GM18951 (cell line): ENCODE measurements around the gene WT1.

Source experiments
- POLR2A ChIP-seq: IDR thresholded peaks from 4 replicates; pipeline ENCODE4 v1.6.1; 2011; ENCODE audit warnings: mild to moderate bottlenecking; ENCODE audit not compliant: insufficient read length, insufficient read depth; ENCODE audit errors: extremely low read depth
- in situ Hi-C: fragments of 300-500 bp; cut with MboI; formaldehyde crosslinking; loops from one replicate; pipeline ENCODE4 v1.12.0; 2022; ENCODE audit warnings: low sequenced_read_pairs, mixed read lengths, inconsistent platforms; ENCODE audit not compliant: unreplicated experiment

The WT1 gene

DNA sequence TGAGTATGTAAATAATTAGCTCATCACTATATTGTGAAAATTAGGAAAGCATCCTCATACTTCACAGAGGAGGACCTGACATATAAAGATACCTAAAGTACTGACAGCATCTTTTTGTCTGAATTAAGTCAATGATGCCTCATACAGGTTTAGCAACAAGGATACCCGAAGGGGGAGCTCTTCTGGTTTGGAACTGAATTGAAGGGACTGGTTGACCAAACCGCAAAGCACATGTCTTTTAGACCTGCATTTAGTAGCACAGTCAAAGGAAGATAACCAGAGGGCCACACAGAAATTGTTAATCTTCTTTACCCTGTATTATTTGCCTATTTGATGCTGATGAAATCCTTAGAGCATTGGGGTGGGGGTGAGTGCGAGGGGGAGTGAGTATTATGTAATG lies 12.9 kb upstream of the WT1 start:
- no peak for TF ChIP-seq POLR2A
- in situ Hi-C loops, result no loop called here

DNA sequence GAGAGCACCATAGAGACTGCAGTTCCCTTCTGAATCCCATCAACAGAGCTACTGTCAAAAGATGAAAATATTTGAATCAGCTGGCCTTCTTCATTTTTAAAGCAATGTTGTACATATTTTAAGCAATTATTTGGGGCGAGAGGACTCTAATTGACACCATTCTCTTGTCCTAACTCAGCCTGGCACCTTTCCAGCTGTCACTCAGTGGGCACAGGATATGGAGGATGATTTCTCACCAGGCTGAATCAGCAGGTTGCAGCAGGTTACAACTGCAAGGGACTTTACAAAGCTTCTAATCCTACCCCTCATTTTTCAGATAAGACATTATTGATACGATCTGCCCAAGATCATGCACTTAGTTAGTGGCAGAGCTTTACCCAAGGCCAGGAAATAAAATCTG lies 11.9 kb upstream of the WT1 start:
- in situ Hi-C loops, result no loop called here
- TF ChIP-seq POLR2A, result no peak

DNA sequence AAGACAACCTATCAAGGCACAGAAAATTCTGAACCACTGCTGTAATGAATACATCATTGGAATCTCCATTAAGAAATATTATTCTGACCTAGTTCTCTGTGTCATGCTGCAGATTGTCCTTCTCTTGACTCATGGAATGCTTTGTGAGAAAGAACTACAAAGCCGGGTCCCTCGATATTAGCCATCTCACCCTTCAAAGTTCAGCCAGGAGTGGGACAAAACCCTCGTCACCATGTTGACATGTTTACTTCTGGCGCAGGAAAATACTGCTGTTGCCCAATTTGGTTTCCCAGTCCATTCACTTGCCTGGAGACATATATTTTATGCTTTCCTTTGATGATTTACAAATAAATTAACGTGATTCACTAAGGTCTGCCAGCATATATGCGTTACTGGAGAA lies 10.9 kb upstream of the WT1 start:
- in situ Hi-C loops, result no loop called here
- no peak for TF ChIP-seq POLR2A

DNA sequence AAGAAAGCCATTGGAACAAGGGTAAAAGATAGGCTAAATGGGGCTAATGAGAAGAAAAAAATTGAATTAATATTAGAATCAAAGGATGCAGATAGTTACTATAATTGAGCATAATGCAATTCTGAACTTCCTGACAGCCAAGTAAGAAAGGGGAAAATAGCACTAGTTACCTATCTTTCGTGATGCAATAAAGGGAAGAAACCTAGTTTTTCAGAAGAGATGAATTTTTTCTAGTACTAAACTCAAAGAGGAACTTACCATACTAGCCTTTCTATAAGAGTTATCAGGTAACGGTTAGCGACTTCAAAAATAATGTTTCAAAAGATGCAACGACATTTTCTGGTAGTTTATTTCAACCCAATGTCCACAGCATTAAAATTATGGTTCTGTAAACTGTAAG lies 8.8 kb upstream of the WT1 start:
- in situ Hi-C loops, result no loop called here
- TF ChIP-seq POLR2A, result no peak

DNA sequence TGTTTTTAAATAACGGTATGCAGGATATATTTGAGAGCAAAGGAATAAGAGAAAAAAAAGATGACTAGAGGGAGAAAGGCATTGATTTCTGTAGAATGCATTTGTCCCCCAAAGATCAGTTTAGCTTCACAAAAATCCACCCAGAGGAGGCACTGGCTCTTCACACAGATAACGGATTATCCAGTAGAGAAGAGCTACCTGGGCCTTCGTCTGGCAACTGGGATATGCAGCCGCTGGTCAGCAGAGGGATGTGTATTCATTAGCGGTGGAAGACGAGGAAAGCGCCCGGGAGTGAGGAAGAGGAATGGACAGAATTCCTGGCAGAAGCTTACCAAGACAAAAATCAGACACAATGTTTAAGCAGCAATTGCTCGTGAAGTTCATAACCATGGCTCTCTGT lies 5.6 kb upstream of the WT1 start:
- no peak for TF ChIP-seq POLR2A

DNA sequence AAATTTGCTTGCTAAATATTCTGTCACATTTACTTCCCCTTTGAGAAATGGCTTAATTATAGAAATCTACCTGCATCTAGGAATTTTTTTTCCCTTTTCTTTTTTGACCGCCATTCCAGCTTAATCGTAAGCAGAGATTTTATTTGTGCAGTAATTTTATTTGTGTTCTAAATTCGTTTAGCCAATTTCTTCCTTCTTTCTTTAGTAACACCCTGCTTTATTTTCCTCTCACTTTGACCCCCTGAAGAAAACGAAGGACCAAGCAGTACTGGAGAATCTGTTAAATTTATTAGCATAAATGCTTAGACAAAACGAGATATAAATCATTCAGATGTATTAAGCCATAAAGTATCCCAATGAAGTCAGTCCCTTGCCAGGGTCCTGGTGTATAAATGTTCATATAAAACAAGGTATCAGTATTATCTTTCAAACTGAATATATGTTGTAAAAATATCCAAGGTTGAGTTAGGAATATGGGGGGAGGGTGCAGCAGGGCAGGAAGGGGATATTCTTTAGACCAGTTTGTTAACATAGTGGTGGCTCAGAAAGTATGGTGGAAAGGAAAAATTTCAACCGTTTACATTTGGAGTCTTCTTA lies 5.1 kb upstream of the WT1 start:
- in situ Hi-C loops, result no loop called here
- TF ChIP-seq POLR2A, result no peak

More for the DNA sequence above, 5.6 kb upstream of the WT1 start:
- in situ Hi-C loops, result no loop called here

DNA sequence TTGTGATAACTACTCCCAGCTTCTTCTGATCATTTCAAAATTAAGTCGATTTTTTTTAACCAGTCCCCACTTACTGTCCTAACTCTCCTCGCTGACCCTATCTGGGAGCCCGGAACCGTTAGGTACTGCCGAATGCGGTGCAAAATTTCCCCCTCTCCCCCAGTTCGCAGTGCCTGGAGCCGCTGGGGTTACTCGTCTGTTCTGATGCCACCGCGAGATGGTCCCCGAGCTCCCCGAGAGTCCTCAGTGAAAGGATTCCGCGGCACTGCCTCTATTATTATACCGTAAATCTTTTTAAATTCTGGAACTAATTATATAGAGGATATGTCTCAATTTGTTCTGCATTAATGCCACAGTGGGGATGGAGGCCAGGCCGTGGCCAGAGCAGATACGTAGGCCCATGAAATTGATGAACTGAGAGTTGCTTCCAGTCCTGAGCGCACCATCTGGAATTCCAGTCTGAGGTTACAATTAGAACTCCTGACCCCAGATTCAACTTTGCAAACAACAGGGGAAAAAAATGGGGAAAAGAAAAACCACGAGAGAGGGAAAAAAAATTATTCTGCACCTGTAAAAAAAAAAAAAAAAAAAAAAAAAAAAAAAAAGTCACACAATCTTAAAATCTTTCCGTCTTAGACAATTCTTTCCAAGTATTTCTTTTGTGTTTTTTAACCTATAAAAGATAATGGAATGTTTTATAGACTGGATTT lies 4.3 kb upstream of the WT1 start:
- in situ Hi-C loops, result loop anchor here (10.0 kb wide), 1 partner anchor 635 kb away; no protein-coding TSS in a partner anchor
- TF ChIP-seq POLR2A, result no peak

DNA sequence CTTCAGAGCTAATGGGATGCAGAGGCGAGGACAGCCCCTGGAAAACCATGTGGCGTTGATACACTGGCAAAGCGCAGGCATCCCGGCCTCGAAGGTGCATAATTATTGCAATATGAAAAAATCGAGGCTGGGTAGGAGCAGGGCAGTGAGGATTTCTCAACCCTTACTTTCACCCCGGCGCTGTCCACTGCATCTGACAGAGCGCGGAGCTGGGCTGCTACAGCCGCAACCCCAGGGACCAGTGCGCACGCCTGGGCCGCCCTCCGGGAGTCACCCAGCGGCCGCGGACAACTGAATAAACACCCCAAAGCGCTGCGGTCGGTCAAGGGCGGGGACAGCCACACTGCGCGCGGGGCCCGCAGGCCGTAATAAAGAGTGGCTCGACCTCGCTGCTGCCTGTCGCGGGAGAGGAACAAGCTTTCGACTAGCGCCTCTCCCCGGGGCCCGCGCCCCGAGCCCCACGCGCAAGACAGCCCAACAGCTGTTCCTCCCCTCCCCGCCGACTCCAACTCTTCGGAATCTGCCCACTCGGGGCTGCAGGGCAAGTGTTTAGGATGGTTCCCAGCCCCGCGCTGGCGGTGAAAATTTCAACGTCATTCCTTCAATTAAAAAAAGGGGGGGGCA lies 3.6 kb upstream of the WT1 start:
- no peak for TF ChIP-seq POLR2A
- in situ Hi-C loops, result loop anchor here (10.0 kb wide), 1 partner anchor 634 kb away; no protein-coding TSS in a partner anchor

DNA sequence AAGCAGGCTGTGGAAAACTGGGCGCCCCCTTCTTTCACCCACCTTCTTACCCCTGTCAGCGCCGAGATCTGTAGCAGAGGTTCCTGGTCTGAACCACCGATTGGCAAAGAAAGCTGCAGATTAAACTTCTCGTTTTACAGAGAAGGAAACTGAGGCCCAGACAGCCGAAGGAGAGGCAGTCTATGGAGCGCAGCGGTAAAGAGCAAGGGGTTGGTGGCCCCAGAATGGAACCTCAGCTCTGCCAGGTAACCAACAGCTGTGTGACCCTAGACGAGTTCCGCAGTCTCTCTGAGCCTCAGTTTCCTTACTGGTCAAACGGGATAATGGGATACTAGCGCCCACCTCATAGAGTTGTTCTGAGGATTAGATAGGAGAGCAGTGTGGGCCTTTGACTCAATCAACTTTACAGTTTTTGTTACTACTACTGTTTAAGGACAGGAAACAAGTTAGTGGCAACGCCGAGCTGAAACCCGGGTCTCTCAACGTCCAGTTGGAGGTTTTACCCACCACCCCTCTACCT lies 3.1 kb upstream of the WT1 start:
- no peak for TF ChIP-seq POLR2A
- in situ Hi-C loops, result loop anchor here (10.0 kb wide), 1 partner anchor 634 kb away; no protein-coding TSS in a partner anchor

DNA sequence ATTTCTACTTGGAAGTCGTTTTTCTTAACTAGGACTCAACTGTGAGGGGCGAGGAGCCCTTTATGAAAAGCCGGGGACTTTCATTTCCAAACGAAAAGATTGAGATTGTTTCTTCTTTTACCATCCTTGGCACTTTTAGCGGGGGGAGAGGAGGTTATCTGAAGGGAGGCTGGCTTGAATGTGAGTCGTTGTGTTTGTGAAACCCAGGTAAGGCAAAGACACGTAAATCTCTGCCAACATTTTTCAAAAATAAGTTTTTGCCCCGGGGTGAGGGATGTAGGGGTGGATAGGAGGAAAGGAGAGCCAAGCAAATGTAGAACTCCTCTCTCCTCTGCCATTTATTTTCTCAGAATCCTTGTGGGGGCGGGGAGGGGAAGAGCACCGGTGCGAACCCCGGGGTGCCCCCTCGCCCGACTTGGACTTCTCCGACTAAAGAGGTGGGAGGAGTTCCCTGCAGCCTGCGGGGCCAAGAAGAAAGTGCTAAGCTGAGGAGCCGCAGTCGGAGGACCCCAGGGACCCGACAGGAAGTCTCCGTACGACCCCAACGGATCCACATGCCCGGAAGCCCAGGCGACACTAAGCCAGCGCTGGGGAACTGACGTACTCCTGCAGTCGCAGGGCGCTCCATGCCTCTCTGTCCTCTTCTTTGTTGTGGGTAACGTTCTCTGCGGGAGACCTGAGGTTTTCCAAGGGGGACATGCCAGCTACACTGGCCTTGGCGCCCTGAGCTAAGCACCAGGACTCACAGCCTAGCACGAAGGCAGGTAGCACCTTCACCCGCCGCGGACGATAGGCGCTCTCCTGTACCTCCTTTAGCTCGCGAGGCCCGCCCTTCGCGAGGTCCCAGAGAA lies 2.4 kb upstream of the WT1 start:
- in situ Hi-C loops, result loop anchor here (10.0 kb wide), 1 partner anchor 633 kb away; no protein-coding TSS in a partner anchor
- TF ChIP-seq POLR2A, result no peak

DNA sequence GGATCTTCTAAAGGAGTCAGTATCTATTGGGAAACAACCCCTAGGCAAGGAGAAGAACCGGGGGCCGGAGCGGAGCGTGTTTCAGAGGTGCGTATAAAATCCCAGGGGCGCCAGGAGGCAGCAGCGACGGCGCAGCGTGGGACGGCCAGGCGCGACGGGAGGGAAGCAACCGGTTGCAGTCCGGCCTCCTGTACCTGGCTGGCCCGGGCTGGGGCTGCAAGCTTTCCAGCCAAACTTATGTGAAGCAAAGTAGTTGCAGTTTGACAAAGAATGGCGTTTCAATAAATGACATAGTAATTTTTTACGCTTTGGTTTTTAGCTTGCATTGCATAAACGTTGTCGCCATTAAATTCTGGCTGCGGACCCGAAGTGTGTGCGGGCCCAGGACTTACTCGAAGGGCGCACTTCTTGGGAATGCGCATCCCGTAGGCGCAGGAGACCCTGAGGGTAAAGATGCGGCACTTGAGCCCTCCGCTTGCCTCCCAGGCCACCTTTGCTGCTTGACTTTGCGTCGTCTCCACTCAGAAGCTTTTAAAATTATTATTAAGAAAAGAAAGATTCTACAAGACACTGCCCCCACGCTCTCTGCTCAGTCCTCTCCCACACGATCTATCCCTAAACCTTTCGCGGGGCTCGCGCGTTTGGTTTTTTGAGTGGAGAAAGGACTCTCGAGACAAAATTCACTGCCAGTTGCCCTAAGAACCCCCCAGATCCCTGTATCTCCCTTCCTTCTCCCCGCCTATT lies 1.6 kb upstream of the WT1 start:
- in situ Hi-C loops, result loop anchor here (10.0 kb wide), 1 partner anchor 632 kb away; no protein-coding TSS in a partner anchor
- TF ChIP-seq POLR2A, result no peak
